ENCODE data around the gene LGI4. TPM values are rescaled to one million over a fixed set of nuclear protein-coding genes. Genes with fewer than 3 reads are reported as not detected.

The LGI4 gene
- total RNA-seq, 4 donors from 2014 or later = 16.1 to 31.5 (median 27.2) TPM

DNA sequence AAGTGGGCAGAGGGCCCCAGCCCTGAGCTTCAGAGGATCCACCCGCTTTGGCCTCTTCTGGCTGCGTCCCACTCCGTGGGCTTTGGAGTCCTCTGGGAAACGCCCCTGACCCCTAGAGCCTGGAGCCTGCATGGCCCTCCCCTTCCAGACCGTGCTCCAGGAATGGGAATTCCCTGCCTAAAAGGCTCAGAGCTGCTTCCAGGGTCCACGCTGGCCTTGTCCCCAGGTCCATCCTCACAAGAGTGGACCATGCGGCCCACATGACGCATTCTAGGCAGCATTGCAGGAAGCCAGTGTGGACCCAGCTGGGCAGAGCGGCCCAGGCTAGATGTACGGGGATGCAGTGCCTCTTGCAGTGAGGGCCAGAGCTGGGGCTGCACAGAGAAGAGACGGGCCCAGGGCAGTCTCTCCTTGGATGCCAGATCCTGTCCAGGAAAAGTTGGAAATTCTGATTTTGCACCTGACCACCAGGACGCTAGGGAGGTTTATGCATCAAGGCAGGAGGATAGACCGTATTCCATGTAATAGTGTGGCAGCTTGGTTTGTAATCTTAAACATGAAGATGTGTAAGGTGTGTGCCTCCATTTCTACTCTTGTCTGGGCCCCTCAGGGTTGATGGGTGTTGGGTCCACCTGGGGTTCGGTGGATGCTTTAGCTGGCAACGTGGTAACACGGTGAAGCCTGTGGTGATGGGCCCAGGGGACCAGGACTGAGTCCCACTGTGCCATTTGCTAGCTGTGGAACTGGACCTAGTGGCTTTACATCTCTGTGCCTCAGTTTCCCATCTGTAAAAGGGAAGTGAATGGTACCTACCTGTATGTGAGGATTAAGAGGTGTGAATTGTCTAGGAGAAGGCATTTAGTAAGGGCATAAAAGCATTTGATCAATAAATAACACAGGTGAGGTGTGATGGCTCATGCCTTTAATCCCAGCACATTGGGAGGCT is 34.0 kb downstream of the LGI4 start:
- Histone ChIP-seq H3K4me3 (no peak overlapping the region), H3K36me3 (no peaks in the 10 kb centered on the region), H3K4me1 (no peaks in the 10 kb centered on the region), H3K9me3 (no peaks in the 10 kb centered on the region), H3K27ac (no peak overlapping the region), H3K27me3 (no peaks in the 10 kb centered on the region)
- intact Hi-C loops (cut with DNase I; ENCODE audit: low total_unique reads) = no loop called here
- no peak for TF ChIP-seq POLR2A (IDR thresholded peaks at IDR 0.05)
- TF ChIP-seq, protein P1, sequence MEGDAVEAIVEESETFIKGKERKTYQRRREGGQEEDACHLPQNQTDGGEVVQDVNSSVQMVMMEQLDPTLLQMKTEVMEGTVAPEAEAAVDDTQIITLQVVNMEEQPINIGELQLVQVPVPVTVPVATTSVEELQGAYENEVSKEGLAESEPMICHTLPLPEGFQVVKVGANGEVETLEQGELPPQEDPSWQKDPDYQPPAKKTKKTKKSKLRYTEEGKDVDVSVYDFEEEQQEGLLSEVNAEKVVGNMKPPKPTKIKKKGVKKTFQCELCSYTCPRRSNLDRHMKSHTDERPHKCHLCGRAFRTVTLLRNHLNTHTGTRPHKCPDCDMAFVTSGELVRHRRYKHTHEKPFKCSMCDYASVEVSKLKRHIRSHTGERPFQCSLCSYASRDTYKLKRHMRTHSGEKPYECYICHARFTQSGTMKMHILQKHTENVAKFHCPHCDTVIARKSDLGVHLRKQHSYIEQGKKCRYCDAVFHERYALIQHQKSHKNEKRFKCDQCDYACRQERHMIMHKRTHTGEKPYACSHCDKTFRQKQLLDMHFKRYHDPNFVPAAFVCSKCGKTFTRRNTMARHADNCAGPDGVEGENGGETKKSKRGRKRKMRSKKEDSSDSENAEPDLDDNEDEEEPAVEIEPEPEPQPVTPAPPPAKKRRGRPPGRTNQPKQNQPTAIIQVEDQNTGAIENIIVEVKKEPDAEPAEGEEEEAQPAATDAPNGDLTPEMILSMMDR (IDR thresholded peaks at IDR 0.05 in 4 of 5, conservative IDR thresholded peaks at IDR 0.05 in 1 of 5) = no peak
- DNase-seq = no peak
- in situ Hi-C loops (cut with MboI; ENCODE audit: low sequenced_read_pairs in 4 of 4) = no loop called here
- ATAC-seq = no peak

DNA sequence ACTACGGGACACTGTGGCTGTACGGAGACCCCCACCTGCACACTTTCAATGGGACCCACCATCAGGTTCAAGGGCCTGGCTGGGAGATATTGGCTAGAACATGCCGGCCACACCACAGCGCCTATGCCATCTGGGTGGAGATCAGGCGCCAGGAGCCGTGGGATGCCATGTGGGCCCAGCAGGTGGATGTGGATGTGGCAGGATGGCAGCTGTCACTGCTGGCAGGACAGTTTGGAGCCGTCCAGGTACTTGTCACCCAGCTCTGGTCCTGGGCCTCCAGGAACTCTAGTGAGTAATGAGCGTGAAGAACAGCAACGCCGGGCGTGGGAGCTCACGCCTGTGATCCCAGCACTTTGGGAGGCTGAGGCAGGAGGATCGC is 35.0 kb downstream of the LGI4 start:
- intact Hi-C loops (cut with DNase I; ENCODE audit: low total_unique reads) (no loop called here), in situ Hi-C loops (cut with MboI; ENCODE audit: low sequenced_read_pairs in 4 of 4) (loop anchor here in 1 of 4 donors (10.0 kb wide), 1 partner anchor 55 kb away; the partner anchor contains the start of gene HPN)
- TF ChIP-seq POLR2A (IDR thresholded peaks at IDR 0.05) = no peak
- TF ChIP-seq, protein P1 (IDR thresholded peaks at IDR 0.05 in 4 of 5, conservative IDR thresholded peaks at IDR 0.05 in 1 of 5) = no peak
- Histone ChIP-seq H3K36me3 (no peaks in the 10 kb centered on the region), H3K27me3 (no peaks in the 10 kb centered on the region), H3K27ac (no peak overlapping the region), H3K4me3 (no peak overlapping the region), H3K9me3 (no peaks in the 10 kb centered on the region), H3K4me1 (no peaks in the 10 kb centered on the region)
- peak in 1 of 2 donors; percentile 43 for ATAC-seq
- DNase-seq = no peak

DNA sequence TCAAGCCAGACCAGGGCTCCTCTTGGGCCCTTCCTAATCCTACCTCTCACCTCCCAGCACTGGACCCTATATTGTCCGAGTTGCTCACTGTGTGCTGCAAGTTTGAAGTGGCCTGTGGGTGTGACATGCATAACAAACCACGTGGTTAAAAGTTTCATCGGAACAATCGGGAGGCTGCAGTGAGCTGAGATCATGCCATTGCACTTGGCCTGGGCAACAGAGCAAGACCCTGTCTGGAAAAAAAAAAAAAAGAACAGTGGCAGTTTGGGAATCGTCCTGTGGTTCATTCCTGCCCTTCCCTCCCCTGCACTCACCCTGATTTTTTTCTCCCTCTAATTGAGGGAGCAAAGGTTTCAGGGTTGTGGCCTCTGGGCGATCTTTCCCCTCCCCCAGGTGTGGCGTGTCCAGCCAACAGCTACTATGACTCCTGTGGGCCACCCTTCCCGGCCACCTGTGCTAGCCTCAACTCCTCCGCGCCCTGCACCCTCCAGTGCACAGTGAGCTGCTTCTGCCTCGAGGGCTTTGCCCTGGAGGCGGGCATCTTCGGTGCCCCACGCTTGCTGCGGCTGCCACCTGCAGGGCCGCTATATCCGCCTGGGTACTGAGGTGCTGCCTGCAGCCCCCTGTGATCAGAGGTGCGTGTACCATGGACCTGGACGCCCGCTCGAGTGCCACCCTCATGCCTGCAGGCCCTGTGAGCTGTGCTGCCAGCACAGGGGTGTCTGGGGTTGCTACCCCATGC is 35.5 kb downstream of the LGI4 start:
- intact Hi-C loops (cut with DNase I; ENCODE audit: low total_unique reads) = no loop called here
- no peaks in the 10 kb centered on the region for H3K27me3 ChIP-seq
- H3K9me3 ChIP-seq = no peaks in the 10 kb centered on the region
- no peaks in the 10 kb centered on the region for H3K4me1 ChIP-seq
- H3K4me3 ChIP-seq = no peak overlapping the region
- ATAC-seq = no peak
- no peaks in the 10 kb centered on the region for H3K36me3 ChIP-seq
- in situ Hi-C loops (cut with MboI; ENCODE audit: low sequenced_read_pairs in 4 of 4) = loop anchor here in 1 of 4 donors (10.0 kb wide), 1 partner anchor 55 kb away; the partner anchor contains the start of gene HPN
- DNase-seq = no peak
- H3K27ac ChIP-seq = no peak overlapping the region
- TF ChIP-seq POLR2A (IDR thresholded peaks at IDR 0.05) = no peak
- TF ChIP-seq, protein P1 (IDR thresholded peaks at IDR 0.05 in 4 of 5, conservative IDR thresholded peaks at IDR 0.05 in 1 of 5) = no peak

DNA sequence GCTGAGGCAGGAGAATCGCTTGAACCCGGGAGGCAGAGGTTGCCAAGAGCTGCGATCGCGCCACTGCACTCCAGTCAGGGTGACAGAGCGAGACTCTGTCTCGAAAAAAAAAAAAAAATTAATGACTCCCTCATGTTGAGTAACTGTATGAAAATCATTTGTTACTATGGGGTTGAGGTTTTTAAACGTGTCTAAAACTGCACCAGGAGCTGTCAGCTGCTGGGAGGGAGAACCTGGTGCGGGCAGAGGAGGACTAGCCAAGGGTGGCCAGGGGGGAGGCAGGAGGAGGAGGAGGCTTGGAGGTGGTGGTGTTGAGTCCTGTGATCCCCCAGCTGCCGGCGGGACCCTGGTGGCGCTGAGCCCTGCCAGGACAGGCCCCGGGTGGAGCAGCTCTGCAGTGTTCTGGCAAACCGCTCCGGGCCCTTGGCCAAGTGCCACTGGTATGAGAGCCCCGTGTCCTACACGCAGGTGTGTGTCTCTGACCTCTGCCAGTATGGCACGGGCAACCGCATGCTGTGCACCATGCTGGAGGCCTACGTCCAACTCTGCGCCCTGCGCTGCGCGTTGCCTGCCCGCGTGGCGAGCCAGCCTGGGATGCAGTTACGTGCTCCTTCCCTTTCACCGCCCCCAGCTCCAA is 36.3 kb downstream of the LGI4 start:
- no peak overlapping the region for H3K4me3 ChIP-seq
- no peak for ATAC-seq
- no peaks in the 10 kb centered on the region for H3K36me3 ChIP-seq
- no peak for DNase-seq
- TF ChIP-seq POLR2A (IDR thresholded peaks at IDR 0.05) = no peak
- TF ChIP-seq, protein P1 (IDR thresholded peaks at IDR 0.05 in 4 of 5, conservative IDR thresholded peaks at IDR 0.05 in 1 of 5) = no peak
- no peaks in the 10 kb centered on the region for H3K9me3 ChIP-seq
- no peaks in the 10 kb centered on the region for H3K27me3 ChIP-seq
- H3K4me1 ChIP-seq = no peaks in the 10 kb centered on the region
- in situ Hi-C loops (cut with MboI; ENCODE audit: low sequenced_read_pairs in 4 of 4) (loop anchor here in 1 of 4 donors (10.0 kb wide), 1 partner anchor 54 kb away; the partner anchor contains the start of gene HPN), intact Hi-C loops (cut with DNase I; ENCODE audit: low total_unique reads) (no loop called here)
- H3K27ac ChIP-seq = no peak overlapping the region

Measured in gastrocnemius medialis (tissue), 4 donors.